Cardiac fibroblast (primary cell): ENCODE data around the gene EVI5.

Source experiments
- DNase-seq, 2 donors: peaks; one replicate each; pipeline versions ENCODE4 v3.0.0 to v3.0.0-alpha.2; 2010; ENCODE audit warnings: low read depth in 2 of 2
- H3K4me3 ChIP-seq, 2 donors: replicated peaks in 1 of 2; 1 replicate in 1 of 2; 2 replicates in 1 of 2; pipeline ENCODE4 v1.5.1; 2011; ENCODE audit warnings: low read depth in 2 of 2, low read length in 2 of 2, mild to moderate bottlenecking in 2 of 2, moderate library complexity in 1 of 2
- CTCF ChIP-seq: IDR thresholded peaks from one replicate; pipeline ENCODE4 v1.5.1; 2011; ENCODE audit warnings: low read depth, mild to moderate bottlenecking, low read length, inconsistent platforms

Gene EVI5

GRCh38 chr1:92493139-92493538, 291.8 kb downstream of the EVI5 start:
- DNase-seq = no peak
- no peak for TF ChIP-seq CTCF
- H3K4me3 ChIP-seq = no peak overlapping the region

GRCh38 chr1:92488832-92489231, 296.1 kb downstream of the EVI5 start:
- peak; percentile 51 to 52 for DNase-seq
- no peak for TF ChIP-seq CTCF
- no peak overlapping the region for H3K4me3 ChIP-seq

GRCh38 chr1:92488416-92488815, 296.5 kb downstream of the EVI5 start:
- DNase-seq = no peak
- H3K4me3 ChIP-seq = no peak overlapping the region

GRCh38 chr1:92487078-92487605, 297.8 kb downstream of the EVI5 start:
- DNase-seq = no peak
- H3K4me3 ChIP-seq = peak overlapping the region; percentile 31 to 55
- TF ChIP-seq CTCF = no peak

More at GRCh38 chr1:92488416-92488815, 296.5 kb downstream of the EVI5 start:
- TF ChIP-seq CTCF = no peak

GRCh38 chr1:92486251-92487077, 298.4 kb downstream of the EVI5 start, which contains the start of gene GFI1:
GFI1 (minus strand) TSS chr1:92486925; CDS start chr1:92483487, 3,438 bp downstream.
- DNase-seq = peak in 1 of 2 donors; percentile 9
- TF ChIP-seq CTCF = no peak
- H3K4me3 ChIP-seq = peak within 1 kb of the TSS; percentile 37 to 55

- DNase-seq = peak in 1 of 2 donors; percentile 34
- peak overlapping the region; percentile 37 to 55 for H3K4me3 ChIP-seq
- TF ChIP-seq CTCF = no peak
Measured at GRCh38 chr1:92485381-92486250, 299.3 kb downstream of the EVI5 start.
